ENCODE results near the gene GLG1. TPM values are rescaled to one million over a fixed set of nuclear protein-coding genes. Genes with fewer than 3 reads are reported as not detected.

The GLG1 gene
- total and polyA plus RNA-seq, 8 donors: 116 to 147 (median 135) TPM

Other genes starting within 250 kb of the GLG1 start
- 1 to 10 TPM; 2.7 to 7.8 TPM for gene NPIPB15, start 230.8 kb downstream of the GLG1 start, total RNA-seq
- 10 to 100 TPM in 3 of 6 donors, 1 to 10 TPM in 3; 2.3 to 11.8 (median 10.1) TPM for gene NPIPB15, start 230.8 kb downstream of the GLG1 start, polyA plus RNA-seq (ENCODE audit: insufficient read length in 6 of 6)
- gene CLEC18B, start 185.6 kb downstream of the GLG1 start, total RNA-seq: 1 to 10 TPM in 1 of 2 donors, not detected in 1; 2.2 TPM
- gene CLEC18B, start 185.6 kb downstream of the GLG1 start, polyA plus RNA-seq (ENCODE audit: insufficient read length in 6 of 6): 1 to 10 TPM; 1.1 to 1.3 (median 1.1) TPM
- 10 to 100 TPM; 20.7 to 26.8 TPM for gene RFWD3, start 59.8 kb upstream of the GLG1 start, total RNA-seq
- 10 to 100 TPM; 21.5 to 27.7 (median 24.2) TPM for gene RFWD3, start 59.8 kb upstream of the GLG1 start, polyA plus RNA-seq (ENCODE audit: insufficient read length in 6 of 6)
- gene MLKL, start 93.7 kb upstream of the GLG1 start, total RNA-seq: 10 to 100 TPM; 17.9 to 40.5 TPM
- gene MLKL, start 93.7 kb upstream of the GLG1 start, polyA plus RNA-seq (ENCODE audit: insufficient read length in 6 of 6): 1 to 10 TPM; 5.2 to 7.7 (median 6.3) TPM
- gene FA2H, start 167.7 kb upstream of the GLG1 start, total RNA-seq: 1 to 10 TPM; 6.5 to 7.3 TPM
- gene FA2H, start 167.7 kb upstream of the GLG1 start, polyA plus RNA-seq (ENCODE audit: insufficient read length in 6 of 6): 1 to 10 TPM; 3.3 to 7.1 (median 4.6) TPM